Right lobe of liver (tissue), 4 donors: ENCODE measurements around the gene UBE4B.

Experiments used
- CTCF ChIP-seq, 4 donors: fragments of 200-600 bp in 3 of 4; fragments of 450-650 bp in 1 of 4; IDR thresholded peaks; one replicate each; pipeline versions ENCODE4 v1.5.1 to v1.8.0; 2016 to 2022; ENCODE audit warnings: antibody characterized with exemption in 4 of 4, mild to moderate bottlenecking in 2 of 4
- POLR2A ChIP-seq: fragments of 450-650 bp; IDR thresholded peaks from one replicate; pipeline ENCODE4 v1.6.1; 2017; ENCODE audit warnings: antibody characterized with exemption, mild to moderate bottlenecking
- donor health status: DM: no; HTN: no; CAD: no.
- donor health status: DM: no; HTN: no; CAD: no.
- donor health status: DM: no; HTN: yes; CAD: no.

- TF ChIP-seq CTCF (IDR thresholded peaks at IDR 0.05) (no peak), POLR2A (no peak)
These were observed 48.5 kb upstream of the UBE4B start for GRCh38 chr1:9984253-9984652.
